GM23338 (cell line): ENCODE measurements around the gene TSBP1. TPM values are rescaled to one million over a fixed set of nuclear protein-coding genes. Genes with fewer than 3 reads are reported as not detected.

Experiments used
- ATAC-seq: fragments of 200-7000 bp; cut with Tn5 transposase; 3 replicates; pipeline ENCODE4 v1.9.1; 2020
- DNase-seq: peaks from one replicate; pipeline ENCODE4 v3.0.0-alpha.2; 2015; ENCODE audit warnings: low spot score
- H2AFZ ChIP-seq: fragments of 200-600 bp; sonication (generic); 2 replicates; pipeline ENCODE4 v1.8.0; 2016; ENCODE audit warnings: antibody characterized with exemption, mild to moderate bottlenecking, moderate library complexity
- H3F3A ChIP-seq: fragments of 200-600 bp; sonication (generic); replicated peaks from 2 replicates; pipeline ENCODE4 v1.8.0; 2017; ENCODE audit warnings: antibody characterized with exemption, mixed run types, low read depth
- H3K27ac ChIP-seq: fragments of 200-600 bp; sonication (generic); 2 replicates; pipeline ENCODE4 v1.6.1; 2016; ENCODE audit warnings: low read depth
- H3K27me3 ChIP-seq: fragments of 200-600 bp; sonication (generic); 2 replicates; pipeline ENCODE4 v1.8.0; 2016; ENCODE audit warnings: mild to moderate bottlenecking, mixed run types, moderate library complexity; ENCODE audit not compliant: insufficient read depth
- H3K36me3 ChIP-seq: fragments of 200-600 bp; sonication (generic); 2 replicates; pipeline ENCODE4 v1.8.0; 2016; ENCODE audit warnings: mild to moderate bottlenecking; ENCODE audit not compliant: insufficient read depth
- H3K4me1 ChIP-seq: fragments of 200-600 bp; sonication (generic); 2 replicates; pipeline ENCODE4 v1.8.0; 2016; ENCODE audit warnings: mild to moderate bottlenecking, moderate library complexity; ENCODE audit not compliant: insufficient read depth
- H3K4me2 ChIP-seq: fragments of 200-600 bp; sonication (generic); 2 replicates; pipeline ENCODE4 v1.7.1; 2017; ENCODE audit warnings: mixed run types
- H3K4me3 ChIP-seq: fragments of 200-600 bp; sonication (generic); 2 replicates; pipeline ENCODE4 v1.6.1; 2016; ENCODE audit warnings: mixed run types
- H3K79me2 ChIP-seq: fragments of 200-600 bp; sonication (generic); replicated peaks from 2 replicates; pipeline ENCODE4 v1.8.0; 2017; ENCODE audit warnings: mild to moderate bottlenecking; ENCODE audit not compliant: insufficient read depth
- H3K9me2 ChIP-seq: fragments of 200-600 bp; sonication (generic); 2 replicates; pipeline ENCODE4 v1.8.0; 2017; ENCODE audit not compliant: insufficient read depth
- H4K20me1 ChIP-seq: fragments of 200-600 bp; sonication (generic); replicated peaks from 2 replicates; pipeline ENCODE4 v1.8.0; 2017; ENCODE audit warnings: mild to moderate bottlenecking; ENCODE audit not compliant: insufficient read depth
- H3K27ac Mint-ChIP-seq: 2 replicates; pipeline ENCODE4 v1.8.0; 2020; ENCODE audit warnings: inconsistent platforms, mild to moderate bottlenecking, moderate library complexity, mixed read lengths
- H3K27me3 Mint-ChIP-seq: 3 replicates; pipeline ENCODE4 v1.8.0; 2022; ENCODE audit warnings: low read depth, mild to moderate bottlenecking, moderate library complexity, mixed read lengths, inconsistent platforms; ENCODE audit not compliant: insufficient read depth, poor library complexity
- H3K36me3 Mint-ChIP-seq: 3 replicates; pipeline ENCODE4 v1.8.0; 2021; ENCODE audit warnings: low read depth, mild to moderate bottlenecking, inconsistent platforms, moderate library complexity, mixed read lengths
- H3K4me1 Mint-ChIP-seq: 3 replicates; pipeline ENCODE4 v1.8.0; 2020; ENCODE audit warnings: mild to moderate bottlenecking, inconsistent platforms, mixed read lengths
- H3K4me3 Mint-ChIP-seq: 3 replicates; pipeline ENCODE4 v1.8.0; 2021; ENCODE audit warnings: moderate library complexity, mild to moderate bottlenecking, inconsistent platforms, mixed read lengths
- H3K9me3 Mint-ChIP-seq: 3 replicates; pipeline ENCODE4 v1.8.0; 2020; ENCODE audit warnings: moderate library complexity, mild to moderate bottlenecking, inconsistent platforms, mixed read lengths
- CREB1 ChIP-seq: fragments of 250-450 bp; sonication (Bioruptor Pico); IDR thresholded peaks from 2 replicates; pipeline ENCODE4 v1.5.0; 2020; ENCODE audit warnings: low read depth, mild to moderate bottlenecking, moderate library complexity
- EZH2 ChIP-seq: fragments of 200-600 bp; sonication (generic); IDR thresholded peaks from one replicate; pipeline ENCODE4 v1.8.0; 2017; ENCODE audit warnings: antibody characterized with exemption, mild to moderate bottlenecking, low read depth; ENCODE audit not compliant: unreplicated experiment
- EZH2phosphoT487 ChIP-seq: fragments of 200-600 bp; sonication (generic); IDR thresholded peaks from one replicate; pipeline ENCODE4 v1.8.1; 2018; ENCODE audit warnings: antibody characterized with exemption; ENCODE audit not compliant: unreplicated experiment
- JUNB ChIP-seq: IDR thresholded peaks from one replicate; pipeline ENCODE4 v1.6.1; 2016; ENCODE audit warnings: antibody characterized with exemption; ENCODE audit not compliant: unreplicated experiment
- NANOG ChIP-seq: IDR thresholded peaks from 2 replicates; pipeline ENCODE4 v1.6.1; 2016; ENCODE audit warnings: antibody characterized with exemption, borderline replicate concordance
- POLR2AphosphoS5 ChIP-seq: IDR thresholded peaks from 2 replicates; pipeline ENCODE4 v1.6.1; 2016; ENCODE audit warnings: antibody characterized with exemption, low read depth
- STAT1 ChIP-seq: IDR thresholded peaks from one replicate; pipeline ENCODE4 v1.6.1; 2016; ENCODE audit warnings: antibody characterized with exemption; ENCODE audit not compliant: unreplicated experiment
- ZNF114 ChIP-seq: fragments of 250-450 bp; sonication (Bioruptor Pico); IDR thresholded peaks from 2 replicates; pipeline ENCODE4 v1.5.0; 2020; ENCODE audit warnings: mild to moderate bottlenecking, moderate library complexity
- ZNF331 ChIP-seq: fragments of 250-450 bp; sonication (Bioruptor Pico); IDR thresholded peaks from 2 replicates; pipeline ENCODE4 v1.5.0; 2020; ENCODE audit warnings: low read depth, mild to moderate bottlenecking, moderate library complexity
- polyA plus RNA-seq: library from polyadenylated mRNA; unstranded; fragments of >200 nt; fragmentation: Nextera tagmentation; extraction: Ambion mirVana; gene quantifications from 2 replicates; pipeline ENCODE4 v1.2.1, GENCODE V29; 2016
- total RNA-seq: library from RNA; depleted of rRNA; stranded (reverse); fragments of >200 nt; shearing (Covaris generic); gene quantifications from 2 replicates; pipeline ENCODE4 v1.2.3, GENCODE V29; 2014
- TF ChIP-seq, protein P1 (sequence below), 2 experiments: fragments of 200-600 bp in 1 of 2; sonication (generic) in 1 of 2; conservative IDR thresholded peaks; 2 replicates each; pipeline versions ENCODE4 v1.5.1 to v1.6.1; 2016 to 2017; ENCODE audit warnings: antibody characterized with exemption in 2 of 2, low read depth in 2 of 2, mild to moderate bottlenecking in 2 of 2, moderate library complexity in 1 of 2
- TF ChIP-seq, protein P2 (sequence below): IDR thresholded peaks from 2 replicates; pipeline ENCODE4 v1.6.1; 2016; ENCODE audit warnings: antibody characterized with exemption
- TF ChIP-seq, protein P3 (sequence below): fragments of 250-450 bp; sonication (Bioruptor Pico); IDR thresholded peaks from 2 replicates; pipeline ENCODE4 v1.5.0; 2020; ENCODE audit warnings: mild to moderate bottlenecking, moderate library complexity
- TF ChIP-seq, protein P4 (sequence below): IDR thresholded peaks from one replicate; pipeline ENCODE4 v1.6.1; 2018; ENCODE audit warnings: antibody characterized with exemption; ENCODE audit not compliant: unreplicated experiment

TSBP1 gene
- total and polyA plus RNA-seq, 2 experiments from 2014 or later, result 0.15 TPM; not detected in 1

DNA sequence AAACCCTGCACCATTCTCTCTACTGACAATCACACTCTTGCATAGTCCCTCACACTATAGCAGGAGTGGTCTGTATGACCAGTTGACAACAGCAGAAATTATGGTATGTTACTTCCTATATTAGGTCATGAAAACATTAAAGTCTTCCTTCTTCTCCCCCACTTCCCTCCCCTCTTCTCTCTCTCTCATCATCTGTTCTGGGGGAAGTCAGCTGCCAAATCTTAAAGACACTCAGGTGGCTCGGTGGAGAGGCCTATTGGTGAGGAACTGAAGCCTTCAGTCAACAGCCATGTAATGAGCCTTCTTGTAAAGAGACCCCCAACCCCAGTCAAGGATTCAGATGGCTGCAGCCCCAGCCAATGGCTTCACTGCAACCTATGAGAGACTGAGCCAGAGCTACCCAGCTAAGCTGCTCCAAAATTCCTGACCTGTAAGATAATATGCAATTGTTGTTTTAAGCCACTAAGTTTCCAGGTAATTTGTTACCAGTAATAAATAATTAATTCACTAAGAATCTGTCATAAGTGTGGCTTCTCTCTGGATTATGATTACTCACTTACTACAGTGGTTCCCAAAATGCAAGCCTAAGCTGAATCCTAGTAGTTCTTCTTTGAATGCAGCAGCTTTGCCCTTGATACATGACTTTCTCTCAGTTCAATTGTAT, 11.2 kb upstream of the TSBP1 start:
- Histone ChIP-seq H3F3A (no peaks in the 10 kb centered on the region), H3K9me2 (no peaks in the 10 kb centered on the region), H3K79me2 (no peaks in the 10 kb centered on the region), H3K4me3 (no peak overlapping the region), H3K27me3 (no peaks in the 10 kb centered on the region), H3K27ac (no peak overlapping the region), H3K4me2 (no peak overlapping the region), H3K4me1 (no peaks in the 10 kb centered on the region), H4K20me1 (no peaks in the 10 kb centered on the region), H2AFZ (no peak overlapping the region), H3K36me3 (no peaks in the 10 kb centered on the region)
- no peak for TF ChIP-seq ZNF331
- TF ChIP-seq, protein P1, sequence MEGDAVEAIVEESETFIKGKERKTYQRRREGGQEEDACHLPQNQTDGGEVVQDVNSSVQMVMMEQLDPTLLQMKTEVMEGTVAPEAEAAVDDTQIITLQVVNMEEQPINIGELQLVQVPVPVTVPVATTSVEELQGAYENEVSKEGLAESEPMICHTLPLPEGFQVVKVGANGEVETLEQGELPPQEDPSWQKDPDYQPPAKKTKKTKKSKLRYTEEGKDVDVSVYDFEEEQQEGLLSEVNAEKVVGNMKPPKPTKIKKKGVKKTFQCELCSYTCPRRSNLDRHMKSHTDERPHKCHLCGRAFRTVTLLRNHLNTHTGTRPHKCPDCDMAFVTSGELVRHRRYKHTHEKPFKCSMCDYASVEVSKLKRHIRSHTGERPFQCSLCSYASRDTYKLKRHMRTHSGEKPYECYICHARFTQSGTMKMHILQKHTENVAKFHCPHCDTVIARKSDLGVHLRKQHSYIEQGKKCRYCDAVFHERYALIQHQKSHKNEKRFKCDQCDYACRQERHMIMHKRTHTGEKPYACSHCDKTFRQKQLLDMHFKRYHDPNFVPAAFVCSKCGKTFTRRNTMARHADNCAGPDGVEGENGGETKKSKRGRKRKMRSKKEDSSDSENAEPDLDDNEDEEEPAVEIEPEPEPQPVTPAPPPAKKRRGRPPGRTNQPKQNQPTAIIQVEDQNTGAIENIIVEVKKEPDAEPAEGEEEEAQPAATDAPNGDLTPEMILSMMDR (conservative IDR thresholded peaks at IDR 0.05; ENCODE audit: low read depth in 2 of 2), result no peak
- TF ChIP-seq NANOG, result no peak
- no peak for TF ChIP-seq POLR2AphosphoS5
- TF ChIP-seq STAT1, result no peak
- TF ChIP-seq ZNF114 (CRISPR knock-in tag), result no peak
- TF ChIP-seq EZH2phosphoT487, result no peak
- TF ChIP-seq, protein P2, sequence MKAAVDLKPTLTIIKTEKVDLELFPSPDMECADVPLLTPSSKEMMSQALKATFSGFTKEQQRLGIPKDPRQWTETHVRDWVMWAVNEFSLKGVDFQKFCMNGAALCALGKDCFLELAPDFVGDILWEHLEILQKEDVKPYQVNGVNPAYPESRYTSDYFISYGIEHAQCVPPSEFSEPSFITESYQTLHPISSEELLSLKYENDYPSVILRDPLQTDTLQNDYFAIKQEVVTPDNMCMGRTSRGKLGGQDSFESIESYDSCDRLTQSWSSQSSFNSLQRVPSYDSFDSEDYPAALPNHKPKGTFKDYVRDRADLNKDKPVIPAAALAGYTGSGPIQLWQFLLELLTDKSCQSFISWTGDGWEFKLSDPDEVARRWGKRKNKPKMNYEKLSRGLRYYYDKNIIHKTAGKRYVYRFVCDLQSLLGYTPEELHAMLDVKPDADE, result no peak
- TF ChIP-seq, protein P3, sequence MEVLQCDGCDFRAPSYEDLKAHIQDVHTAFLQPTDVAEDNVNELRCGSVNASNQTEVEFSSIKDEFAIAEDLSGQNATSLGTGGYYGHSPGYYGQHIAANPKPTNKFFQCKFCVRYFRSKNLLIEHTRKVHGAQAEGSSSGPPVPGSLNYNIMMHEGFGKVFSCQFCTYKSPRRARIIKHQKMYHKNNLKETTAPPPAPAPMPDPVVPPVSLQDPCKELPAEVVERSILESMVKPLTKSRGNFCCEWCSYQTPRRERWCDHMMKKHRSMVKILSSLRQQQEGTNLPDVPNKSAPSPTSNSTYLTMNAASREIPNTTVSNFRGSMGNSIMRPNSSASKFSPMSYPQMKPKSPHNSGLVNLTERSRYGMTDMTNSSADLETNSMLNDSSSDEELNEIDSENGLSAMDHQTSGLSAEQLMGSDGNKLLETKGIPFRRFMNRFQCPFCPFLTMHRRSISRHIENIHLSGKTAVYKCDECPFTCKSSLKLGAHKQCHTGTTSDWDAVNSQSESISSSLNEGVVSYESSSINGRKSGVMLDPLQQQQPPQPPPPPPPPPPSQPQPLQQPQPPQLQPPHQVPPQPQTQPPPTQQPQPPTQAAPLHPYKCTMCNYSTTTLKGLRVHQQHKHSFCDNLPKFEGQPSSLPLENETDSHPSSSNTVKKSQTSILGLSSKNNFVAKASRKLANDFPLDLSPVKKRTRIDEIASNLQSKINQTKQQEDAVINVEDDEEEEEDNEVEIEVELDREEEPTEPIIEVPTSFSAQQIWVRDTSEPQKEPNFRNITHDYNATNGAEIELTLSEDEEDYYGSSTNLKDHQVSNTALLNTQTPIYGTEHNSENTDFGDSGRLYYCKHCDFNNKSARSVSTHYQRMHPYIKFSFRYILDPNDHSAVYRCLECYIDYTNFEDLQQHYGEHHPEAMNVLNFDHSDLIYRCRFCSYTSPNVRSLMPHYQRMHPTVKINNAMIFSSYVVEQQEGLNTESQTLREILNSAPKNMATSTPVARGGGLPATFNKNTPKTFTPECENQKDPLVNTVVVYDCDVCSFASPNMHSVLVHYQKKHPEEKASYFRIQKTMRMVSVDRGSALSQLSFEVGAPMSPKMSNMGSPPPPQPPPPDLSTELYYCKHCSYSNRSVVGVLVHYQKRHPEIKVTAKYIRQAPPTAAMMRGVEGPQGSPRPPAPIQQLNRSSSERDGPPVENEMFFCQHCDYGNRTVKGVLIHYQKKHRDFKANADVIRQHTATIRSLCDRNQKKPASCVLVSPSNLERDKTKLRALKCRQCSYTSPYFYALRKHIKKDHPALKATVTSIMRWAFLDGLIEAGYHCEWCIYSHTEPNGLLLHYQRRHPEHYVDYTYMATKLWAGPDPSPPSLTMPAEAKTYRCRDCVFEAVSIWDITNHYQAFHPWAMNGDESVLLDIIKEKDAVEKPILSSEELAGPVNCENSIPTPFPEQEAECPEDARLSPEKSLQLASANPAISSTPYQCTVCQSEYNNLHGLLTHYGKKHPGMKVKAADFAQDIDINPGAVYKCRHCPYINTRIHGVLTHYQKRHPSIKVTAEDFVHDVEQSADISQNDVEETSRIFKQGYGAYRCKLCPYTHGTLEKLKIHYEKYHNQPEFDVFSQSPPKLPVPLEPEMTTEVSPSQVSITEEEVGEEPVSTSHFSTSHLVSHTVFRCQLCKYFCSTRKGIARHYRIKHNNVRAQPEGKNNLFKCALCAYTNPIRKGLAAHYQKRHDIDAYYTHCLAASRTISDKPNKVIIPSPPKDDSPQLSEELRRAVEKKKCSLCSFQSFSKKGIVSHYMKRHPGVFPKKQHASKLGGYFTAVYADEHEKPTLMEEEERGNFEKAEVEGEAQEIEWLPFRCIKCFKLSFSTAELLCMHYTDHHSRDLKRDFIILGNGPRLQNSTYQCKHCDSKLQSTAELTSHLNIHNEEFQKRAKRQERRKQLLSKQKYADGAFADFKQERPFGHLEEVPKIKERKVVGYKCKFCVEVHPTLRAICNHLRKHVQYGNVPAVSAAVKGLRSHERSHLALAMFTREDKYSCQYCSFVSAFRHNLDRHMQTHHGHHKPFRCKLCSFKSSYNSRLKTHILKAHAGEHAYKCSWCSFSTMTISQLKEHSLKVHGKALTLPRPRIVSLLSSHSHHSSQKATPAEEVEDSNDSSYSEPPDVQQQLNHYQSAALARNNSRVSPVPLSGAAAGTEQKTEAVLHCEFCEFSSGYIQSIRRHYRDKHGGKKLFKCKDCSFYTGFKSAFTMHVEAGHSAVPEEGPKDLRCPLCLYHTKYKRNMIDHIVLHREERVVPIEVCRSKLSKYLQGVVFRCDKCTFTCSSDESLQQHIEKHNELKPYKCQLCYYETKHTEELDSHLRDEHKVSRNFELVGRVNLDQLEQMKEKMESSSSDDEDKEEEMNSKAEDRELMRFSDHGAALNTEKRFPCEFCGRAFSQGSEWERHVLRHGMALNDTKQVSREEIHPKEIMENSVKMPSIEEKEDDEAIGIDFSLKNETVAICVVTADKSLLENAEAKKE (CRISPR knock-in tag), result no peak
- TF ChIP-seq EZH2, result no peak
- TF ChIP-seq CREB1 (CRISPR knock-in tag), result no peak
- TF ChIP-seq JUNB, result no peak
- TF ChIP-seq, protein P4, sequence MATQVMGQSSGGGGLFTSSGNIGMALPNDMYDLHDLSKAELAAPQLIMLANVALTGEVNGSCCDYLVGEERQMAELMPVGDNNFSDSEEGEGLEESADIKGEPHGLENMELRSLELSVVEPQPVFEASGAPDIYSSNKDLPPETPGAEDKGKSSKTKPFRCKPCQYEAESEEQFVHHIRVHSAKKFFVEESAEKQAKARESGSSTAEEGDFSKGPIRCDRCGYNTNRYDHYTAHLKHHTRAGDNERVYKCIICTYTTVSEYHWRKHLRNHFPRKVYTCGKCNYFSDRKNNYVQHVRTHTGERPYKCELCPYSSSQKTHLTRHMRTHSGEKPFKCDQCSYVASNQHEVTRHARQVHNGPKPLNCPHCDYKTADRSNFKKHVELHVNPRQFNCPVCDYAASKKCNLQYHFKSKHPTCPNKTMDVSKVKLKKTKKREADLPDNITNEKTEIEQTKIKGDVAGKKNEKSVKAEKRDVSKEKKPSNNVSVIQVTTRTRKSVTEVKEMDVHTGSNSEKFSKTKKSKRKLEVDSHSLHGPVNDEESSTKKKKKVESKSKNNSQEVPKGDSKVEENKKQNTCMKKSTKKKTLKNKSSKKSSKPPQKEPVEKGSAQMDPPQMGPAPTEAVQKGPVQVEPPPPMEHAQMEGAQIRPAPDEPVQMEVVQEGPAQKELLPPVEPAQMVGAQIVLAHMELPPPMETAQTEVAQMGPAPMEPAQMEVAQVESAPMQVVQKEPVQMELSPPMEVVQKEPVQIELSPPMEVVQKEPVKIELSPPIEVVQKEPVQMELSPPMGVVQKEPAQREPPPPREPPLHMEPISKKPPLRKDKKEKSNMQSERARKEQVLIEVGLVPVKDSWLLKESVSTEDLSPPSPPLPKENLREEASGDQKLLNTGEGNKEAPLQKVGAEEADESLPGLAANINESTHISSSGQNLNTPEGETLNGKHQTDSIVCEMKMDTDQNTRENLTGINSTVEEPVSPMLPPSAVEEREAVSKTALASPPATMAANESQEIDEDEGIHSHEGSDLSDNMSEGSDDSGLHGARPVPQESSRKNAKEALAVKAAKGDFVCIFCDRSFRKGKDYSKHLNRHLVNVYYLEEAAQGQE, result no peak
- Mint-ChIP-seq H3K36me3 (peaks cover 3% of the 10 kb centered on the region; the same call in 1 of the 3 replicates), H3K27ac (no peak overlapping the region), H3K4me3 (no peak overlapping the region), H3K9me3 (peaks cover 12% of the 10 kb centered on the region; the same call in 2 of the 3 replicates), H3K4me1 (no peaks in the 10 kb centered on the region), H3K27me3 (peaks cover 2% of the 10 kb centered on the region)
- DNase-seq, result no peak
- ATAC-seq, result no peak
